Upper lobe of left lung (tissue), 4 donors: ENCODE measurements around the gene MCAT.

Experiments used
- CTCF ChIP-seq, 6 experiments: fragments of 450-650 bp in 4 of 6; fragments of 200-600 bp in 2 of 6; sonication (generic) in 2 of 6; IDR thresholded peaks; one replicate each; pipeline ENCODE4 v1.5.1; 2016 to 2019; ENCODE audit warnings: antibody characterized with exemption in 6 of 6
- POLR2A ChIP-seq, 4 donors: fragments of 450-650 bp; IDR thresholded peaks; one replicate each; pipeline ENCODE4 v1.5.1; 2016 to 2017; ENCODE audit warnings: antibody characterized with exemption in 4 of 4, mild to moderate bottlenecking in 2 of 4

DNA sequence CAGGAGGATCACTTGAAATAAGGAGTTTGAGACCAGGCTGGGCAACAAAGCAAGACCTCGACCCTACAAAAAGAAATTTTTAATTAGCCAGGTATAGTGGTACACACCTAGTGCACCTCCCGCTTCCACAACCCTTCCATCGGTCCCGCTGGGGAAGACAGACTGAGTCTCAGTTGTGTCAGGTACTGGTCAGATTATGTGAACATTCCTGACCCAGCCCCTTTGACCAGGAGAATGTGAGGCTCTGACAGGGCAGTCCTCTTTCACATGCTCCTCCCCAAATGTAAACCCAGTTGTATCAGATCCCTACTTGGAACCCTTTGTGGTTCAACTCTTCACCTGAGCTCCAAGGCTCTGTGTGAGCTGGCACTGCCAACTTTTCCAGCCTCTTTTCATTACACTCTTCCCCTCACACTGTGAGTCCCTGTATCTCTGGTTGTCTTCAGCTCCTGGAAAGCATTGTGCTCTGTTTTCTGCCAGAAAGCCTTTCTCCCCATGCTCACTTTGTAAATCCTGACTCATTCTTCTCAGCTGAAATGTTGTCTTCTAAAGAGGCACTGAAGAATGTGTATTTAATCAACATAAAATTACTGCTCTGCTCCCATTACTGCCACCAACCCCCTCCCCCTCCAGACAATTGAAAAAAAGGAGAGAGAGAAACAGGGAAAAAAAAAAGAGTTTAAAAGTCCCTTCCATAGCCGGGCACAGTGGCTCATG, 45.8 kb upstream of the MCAT start:
- TF ChIP-seq CTCF (IDR thresholded peaks at IDR 0.05) (no peak), POLR2A (IDR thresholded peaks at IDR 0.05) (no peak)
